Activated CD8-positive, alpha-beta memory T cell treated with anti-CD3 and anti-CD28 coated beads, Interleukin-2, amount 50 U/mL, for 1 hour (primary cell): Measurements from ENCODE around the gene ADH5.
"Not testable (repeated sequence)": the region's sequence is repeated elsewhere in the genome, so short reads cannot be mapped to it uniquely, and the experiment has no call there.

Source experiments
- DNase-seq: peaks from one replicate; pipeline ENCODE4 v3.0.0-alpha.2; 2020; ENCODE audit errors: extremely low read depth

Gene ADH5

GRCh38 chr4:99029852-99030251 lies 58.7 kb downstream of the ADH5 start:
- DNase-seq = no peak

GRCh38 chr4:99029018-99029735 lies 59.4 kb downstream of the ADH5 start:
- no peak for DNase-seq

GRCh38 chr4:99028187-99028586 lies 60.4 kb downstream of the ADH5 start:
- DNase-seq = no peak

GRCh38 chr4:99027304-99027703 lies 61.3 kb downstream of the ADH5 start:
- no peak for DNase-seq

GRCh38 chr4:99025506-99025905 lies 63.1 kb downstream of the ADH5 start:
- no peak for DNase-seq

- no peak for DNase-seq
Observed at GRCh38 chr4:99024481-99025275, 63.9 kb downstream of the ADH5 start.

GRCh38 chr4:99023800-99024251 lies 64.8 kb downstream of the ADH5 start:
- not testable (repeated sequence) for DNase-seq

GRCh38 chr4:99022566-99022965 lies 66.0 kb downstream of the ADH5 start:
- no peak for DNase-seq

- no peak for DNase-seq
Observed at GRCh38 chr4:99021386-99021785, 67.2 kb downstream of the ADH5 start.
